Measurements from ENCODE around the gene C1S.
A peak's percentile ranks its signal among the peaks of the same experiment; 100 is the strongest.

Gene C1S

DNA sequence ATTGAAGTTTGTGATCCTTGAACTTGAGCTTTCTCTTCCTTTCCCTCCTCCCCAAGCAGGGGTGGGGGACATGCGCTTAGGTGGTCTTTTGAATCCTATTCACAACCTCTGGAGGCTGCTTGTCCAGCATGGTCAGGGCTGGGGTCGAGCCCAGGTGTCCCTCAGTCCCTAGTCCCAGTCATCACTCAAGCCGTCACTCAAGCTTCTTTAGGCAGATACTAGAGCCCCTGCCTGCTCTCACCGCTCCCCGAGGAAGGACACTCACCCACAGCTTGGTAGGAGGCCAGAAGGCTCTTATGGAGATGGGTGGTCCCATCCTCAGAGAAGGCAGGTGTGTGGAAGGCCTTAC is 49.0 kb downstream of the C1S start:
- no peak for DNase-seq (ENCODE audit: low read depth)
- TF ChIP-seq, protein P1, sequence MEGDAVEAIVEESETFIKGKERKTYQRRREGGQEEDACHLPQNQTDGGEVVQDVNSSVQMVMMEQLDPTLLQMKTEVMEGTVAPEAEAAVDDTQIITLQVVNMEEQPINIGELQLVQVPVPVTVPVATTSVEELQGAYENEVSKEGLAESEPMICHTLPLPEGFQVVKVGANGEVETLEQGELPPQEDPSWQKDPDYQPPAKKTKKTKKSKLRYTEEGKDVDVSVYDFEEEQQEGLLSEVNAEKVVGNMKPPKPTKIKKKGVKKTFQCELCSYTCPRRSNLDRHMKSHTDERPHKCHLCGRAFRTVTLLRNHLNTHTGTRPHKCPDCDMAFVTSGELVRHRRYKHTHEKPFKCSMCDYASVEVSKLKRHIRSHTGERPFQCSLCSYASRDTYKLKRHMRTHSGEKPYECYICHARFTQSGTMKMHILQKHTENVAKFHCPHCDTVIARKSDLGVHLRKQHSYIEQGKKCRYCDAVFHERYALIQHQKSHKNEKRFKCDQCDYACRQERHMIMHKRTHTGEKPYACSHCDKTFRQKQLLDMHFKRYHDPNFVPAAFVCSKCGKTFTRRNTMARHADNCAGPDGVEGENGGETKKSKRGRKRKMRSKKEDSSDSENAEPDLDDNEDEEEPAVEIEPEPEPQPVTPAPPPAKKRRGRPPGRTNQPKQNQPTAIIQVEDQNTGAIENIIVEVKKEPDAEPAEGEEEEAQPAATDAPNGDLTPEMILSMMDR (conservative IDR thresholded peaks at IDR 0.05; ENCODE audit: control insufficient read depth, insufficient read depth, low read depth, low read length), result no peak
- peak overlapping the region; percentile 76 for H3K4me3 ChIP-seq (ENCODE audit: control insufficient read depth, low read depth, low read length)

GRCh38 chr12:7110661-7111060 is 50.1 kb downstream of the C1S start:
- DNase-seq (ENCODE audit: low read depth), result no peak
- TF ChIP-seq, protein P1 (conservative IDR thresholded peaks at IDR 0.05; ENCODE audit: control insufficient read depth, insufficient read depth, low read depth, low read length), result no peak
- no peak overlapping the region for H3K4me3 ChIP-seq (ENCODE audit: control insufficient read depth, low read depth, low read length)

- no peak overlapping the region for H3K4me3 ChIP-seq (ENCODE audit: control insufficient read depth, low read depth, low read length)
- TF ChIP-seq, protein P1 (conservative IDR thresholded peaks at IDR 0.05; ENCODE audit: control insufficient read depth, insufficient read depth, low read depth, low read length), result no peak
- no peak for DNase-seq (ENCODE audit: low read depth)
Measured at GRCh38 chr12:7112041-7112440, 51.5 kb downstream of the C1S start.

- H3K4me3 ChIP-seq (ENCODE audit: control insufficient read depth, low read depth, low read length), result no peak overlapping the region
- DNase-seq (ENCODE audit: low read depth), result peak; percentile 56
- TF ChIP-seq, protein P1 (conservative IDR thresholded peaks at IDR 0.05; ENCODE audit: control insufficient read depth, insufficient read depth, low read depth, low read length), result peak; percentile 80
Measured at GRCh38 chr12:7113389-7113871, 52.9 kb downstream of the C1S start.

GRCh38 chr12:7114008-7114407 is 53.5 kb downstream of the C1S start:
- TF ChIP-seq, protein P1 (conservative IDR thresholded peaks at IDR 0.05; ENCODE audit: control insufficient read depth, insufficient read depth, low read depth, low read length), result no peak
- H3K4me3 ChIP-seq (ENCODE audit: control insufficient read depth, low read depth, low read length), result no peak overlapping the region
- DNase-seq (ENCODE audit: low read depth), result no peak

- H3K4me3 ChIP-seq (ENCODE audit: control insufficient read depth, low read depth, low read length), result no peak overlapping the region
- no peak for DNase-seq (ENCODE audit: low read depth)
- TF ChIP-seq, protein P1 (conservative IDR thresholded peaks at IDR 0.05; ENCODE audit: control insufficient read depth, insufficient read depth, low read depth, low read length), result no peak
Measured at GRCh38 chr12:7114851-7115250, 54.3 kb downstream of the C1S start.

DNA sequence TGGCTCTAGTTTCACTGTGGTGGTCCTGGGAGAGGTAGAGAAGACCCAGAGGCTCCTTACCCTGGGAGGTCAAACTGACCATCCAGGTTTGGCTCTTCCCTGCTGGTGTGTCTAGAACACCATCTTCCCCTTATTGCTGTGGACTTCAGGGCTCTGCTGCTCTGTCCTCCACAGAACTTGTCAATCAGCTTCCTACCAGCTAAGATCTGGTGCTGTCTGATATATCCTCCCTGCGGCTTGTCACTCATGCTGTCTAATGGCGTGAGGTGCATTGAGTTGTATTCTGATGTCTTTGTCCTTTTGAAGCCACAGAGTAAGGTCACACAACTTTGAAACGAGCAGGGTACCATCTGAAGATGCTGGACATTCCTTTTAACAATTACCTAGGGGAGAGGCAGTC is 55.7 kb downstream of the C1S start:
- no peak for DNase-seq (ENCODE audit: low read depth)
- TF ChIP-seq, protein P1 (conservative IDR thresholded peaks at IDR 0.05; ENCODE audit: control insufficient read depth, insufficient read depth, low read depth, low read length), result no peak
- no peak overlapping the region for H3K4me3 ChIP-seq (ENCODE audit: control insufficient read depth, low read depth, low read length)

All from fibroblast of mammary gland (primary cell).